PFSK-1 (cell line): ENCODE results near the gene F3.

Experiments
- FOXP2 ChIP-seq: optimal IDR thresholded peaks from 2 replicates; pipeline ENCODE3; 2011; ENCODE audit warnings: borderline replicate concordance, control low read depth, inconsistent platforms; ENCODE audit not compliant: insufficient read depth; ENCODE audit errors: extremely low read length, extremely low read depth
- POLR2AphosphoS5 ChIP-seq: IDR thresholded peaks from 2 replicates; pipeline ENCODE4 v1.6.1; 2012; ENCODE audit warnings: low read depth, mild to moderate bottlenecking, control low read depth, low read length, moderate library complexity
- SIN3A ChIP-seq: IDR thresholded peaks from 2 replicates; pipeline ENCODE4 v1.6.1; 2012; ENCODE audit warnings: mild to moderate bottlenecking, low read length, moderate library complexity, borderline replicate concordance; ENCODE audit not compliant: insufficient read depth
- TAF1 ChIP-seq: IDR thresholded peaks from 2 replicates; pipeline ENCODE4 v1.6.1; 2012; ENCODE audit warnings: low read length, control low read depth, borderline replicate concordance; ENCODE audit not compliant: insufficient read depth
- TF ChIP-seq, protein P1 (sequence below), 2 experiments: IDR thresholded peaks; 2 replicates each; pipeline versions ENCODE4 v1.6.1 to v1.8.0; 2011 to 2012; ENCODE audit warnings: low read depth in 2 of 2, low read length in 2 of 2, control low read depth in 1 of 2, inconsistent platforms in 1 of 2, mild to moderate bottlenecking in 1 of 2, moderate library complexity in 1 of 2; ENCODE audit not compliant: insufficient read depth in 1 of 2

The F3 gene

DNA sequence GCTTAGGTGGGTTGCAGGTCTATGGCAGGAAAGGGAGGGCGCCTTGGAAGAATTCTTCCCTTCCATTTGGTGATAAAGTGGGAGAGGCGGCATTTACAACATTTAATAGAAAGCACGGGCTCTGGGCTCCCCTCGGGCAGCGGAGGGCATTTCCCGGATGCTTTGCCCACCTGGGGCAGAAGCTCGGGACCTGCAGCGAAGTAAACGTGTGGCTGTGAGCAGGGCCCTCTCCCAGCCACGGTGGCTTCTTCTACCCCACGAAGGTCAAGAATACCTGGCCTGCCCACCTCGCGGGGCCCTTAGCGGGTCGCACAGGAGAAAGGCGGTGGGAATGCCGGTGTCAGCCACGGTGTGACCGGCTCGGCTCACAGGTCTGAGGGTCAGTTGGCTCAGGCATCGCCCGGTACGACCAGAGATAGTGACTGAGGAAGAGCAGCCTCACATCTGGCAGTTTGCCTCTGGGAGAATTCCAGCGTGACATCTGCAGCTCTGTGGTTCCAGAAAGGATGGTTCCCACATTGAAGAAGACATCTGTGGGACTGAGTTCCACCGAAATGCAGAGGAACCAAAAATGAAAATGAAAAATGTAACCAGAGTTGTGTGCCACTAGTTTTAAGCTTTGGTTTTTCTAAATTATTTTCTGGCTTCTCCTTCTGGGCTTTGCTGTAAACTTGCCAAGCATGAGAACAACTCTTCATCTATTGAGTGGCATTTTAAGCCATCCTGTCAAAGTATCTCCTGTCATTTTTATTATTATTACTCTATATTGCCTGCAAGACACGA is 720 bp upstream of the F3 start:
- TF ChIP-seq SIN3A (no peak), FOXP2 (no peak), POLR2AphosphoS5 (no peak), TAF1 (no peak)
- TF ChIP-seq, protein P1, sequence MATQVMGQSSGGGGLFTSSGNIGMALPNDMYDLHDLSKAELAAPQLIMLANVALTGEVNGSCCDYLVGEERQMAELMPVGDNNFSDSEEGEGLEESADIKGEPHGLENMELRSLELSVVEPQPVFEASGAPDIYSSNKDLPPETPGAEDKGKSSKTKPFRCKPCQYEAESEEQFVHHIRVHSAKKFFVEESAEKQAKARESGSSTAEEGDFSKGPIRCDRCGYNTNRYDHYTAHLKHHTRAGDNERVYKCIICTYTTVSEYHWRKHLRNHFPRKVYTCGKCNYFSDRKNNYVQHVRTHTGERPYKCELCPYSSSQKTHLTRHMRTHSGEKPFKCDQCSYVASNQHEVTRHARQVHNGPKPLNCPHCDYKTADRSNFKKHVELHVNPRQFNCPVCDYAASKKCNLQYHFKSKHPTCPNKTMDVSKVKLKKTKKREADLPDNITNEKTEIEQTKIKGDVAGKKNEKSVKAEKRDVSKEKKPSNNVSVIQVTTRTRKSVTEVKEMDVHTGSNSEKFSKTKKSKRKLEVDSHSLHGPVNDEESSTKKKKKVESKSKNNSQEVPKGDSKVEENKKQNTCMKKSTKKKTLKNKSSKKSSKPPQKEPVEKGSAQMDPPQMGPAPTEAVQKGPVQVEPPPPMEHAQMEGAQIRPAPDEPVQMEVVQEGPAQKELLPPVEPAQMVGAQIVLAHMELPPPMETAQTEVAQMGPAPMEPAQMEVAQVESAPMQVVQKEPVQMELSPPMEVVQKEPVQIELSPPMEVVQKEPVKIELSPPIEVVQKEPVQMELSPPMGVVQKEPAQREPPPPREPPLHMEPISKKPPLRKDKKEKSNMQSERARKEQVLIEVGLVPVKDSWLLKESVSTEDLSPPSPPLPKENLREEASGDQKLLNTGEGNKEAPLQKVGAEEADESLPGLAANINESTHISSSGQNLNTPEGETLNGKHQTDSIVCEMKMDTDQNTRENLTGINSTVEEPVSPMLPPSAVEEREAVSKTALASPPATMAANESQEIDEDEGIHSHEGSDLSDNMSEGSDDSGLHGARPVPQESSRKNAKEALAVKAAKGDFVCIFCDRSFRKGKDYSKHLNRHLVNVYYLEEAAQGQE (IDR thresholded peaks at IDR 0.05; ENCODE audit: insufficient read depth in 1 of 2, low read depth in 2 of 2, low read length in 2 of 2): no peak

DNA sequence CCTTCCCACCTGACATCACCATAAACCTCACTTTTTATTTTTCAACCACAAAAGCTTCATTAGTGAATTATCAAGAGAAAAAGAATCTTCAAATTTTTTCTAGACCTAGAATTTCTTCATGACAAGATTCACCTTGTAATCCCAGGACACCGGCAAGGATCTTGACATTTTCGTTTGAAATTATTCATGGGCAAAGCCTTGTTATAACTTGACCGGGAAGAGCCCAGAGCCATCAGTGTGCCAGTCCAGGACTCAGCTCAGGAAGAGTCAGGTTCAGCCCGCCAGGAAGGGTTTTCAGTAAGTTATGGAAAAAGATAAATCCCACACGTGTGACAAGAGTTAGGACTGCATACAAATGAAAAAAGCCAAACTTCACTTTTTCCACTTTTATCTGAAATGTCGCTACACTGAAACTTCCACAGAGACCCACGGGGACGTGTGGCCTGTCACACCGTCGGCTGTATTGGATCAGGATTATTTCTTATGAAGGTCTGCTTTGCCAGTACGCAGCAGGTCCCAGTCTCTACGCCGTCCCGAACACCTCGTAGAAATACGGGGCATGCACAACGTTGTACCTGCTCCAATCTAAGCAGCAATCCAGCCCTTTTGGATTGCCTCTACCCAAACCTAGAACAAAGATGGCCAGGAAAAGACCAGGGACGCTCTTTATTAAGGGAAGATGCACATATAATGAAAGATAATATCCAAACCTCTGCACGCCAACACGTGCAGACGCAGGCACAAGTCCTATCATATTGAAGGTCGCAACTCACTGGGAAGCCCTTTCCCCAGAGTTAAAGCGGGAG is 916 bp downstream of the F3 start:
- TF ChIP-seq POLR2AphosphoS5: no peak
- TF ChIP-seq, protein P1 (IDR thresholded peaks at IDR 0.05; ENCODE audit: insufficient read depth in 1 of 2, low read depth in 2 of 2, low read length in 2 of 2): no peak
- no peak for TF ChIP-seq SIN3A
- no peak for TF ChIP-seq FOXP2
- no peak for TF ChIP-seq TAF1

DNA sequence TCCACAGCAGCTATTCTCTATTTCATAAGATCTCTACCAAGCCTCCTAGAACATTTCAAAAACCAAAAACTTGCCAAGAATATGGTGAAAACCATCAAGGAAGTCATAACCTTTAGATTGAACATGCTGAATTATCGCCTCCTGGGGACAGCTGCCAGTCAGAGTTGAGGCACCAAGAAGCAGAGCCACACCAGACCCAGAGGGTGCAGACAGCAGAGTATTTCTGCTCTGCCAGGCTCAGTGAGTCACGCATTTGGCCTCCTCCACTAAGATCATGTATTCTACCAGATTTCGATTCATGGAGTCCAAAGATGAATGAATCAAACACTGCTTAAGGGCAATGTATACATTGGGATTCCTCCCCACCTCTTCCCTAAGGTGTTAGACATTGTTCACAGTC is 2.1 kb downstream of the F3 start:
- TF ChIP-seq TAF1 (no peak), POLR2AphosphoS5 (no peak), SIN3A (no peak), FOXP2 (no peak)
- TF ChIP-seq, protein P1 (IDR thresholded peaks at IDR 0.05; ENCODE audit: insufficient read depth in 1 of 2, low read depth in 2 of 2, low read length in 2 of 2): no peak

DNA sequence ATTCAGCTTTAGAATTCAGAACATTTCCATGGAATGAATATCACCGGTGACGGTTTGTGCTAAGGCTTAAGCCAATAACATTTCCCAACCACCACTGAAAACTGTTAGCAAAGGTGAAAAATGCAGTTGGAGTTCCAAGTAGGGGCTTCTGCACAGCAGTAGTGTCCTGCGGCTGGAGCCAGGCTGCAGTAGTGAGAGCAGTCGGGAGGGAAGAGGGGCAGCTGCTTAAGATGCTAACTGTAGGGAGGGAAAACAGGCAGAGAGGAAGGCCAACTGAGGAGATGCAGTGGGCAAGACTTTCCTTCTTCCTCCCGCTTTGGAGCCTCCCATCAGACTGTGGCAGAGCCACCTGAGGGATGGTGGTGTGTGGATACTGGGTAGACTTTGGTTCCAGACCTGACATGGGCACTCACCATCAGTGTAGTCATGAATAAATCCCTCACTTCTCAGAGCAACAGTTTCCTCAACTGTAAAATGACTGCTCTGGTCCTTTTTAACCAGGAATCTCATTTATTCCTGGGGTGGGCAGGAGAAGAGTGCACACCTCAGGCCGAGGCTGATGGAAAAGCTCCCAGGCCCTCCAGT is 3.2 kb downstream of the F3 start:
- TF ChIP-seq FOXP2 (no peak), SIN3A (no peak), POLR2AphosphoS5 (no peak), TAF1 (no peak)
- TF ChIP-seq, protein P1 (IDR thresholded peaks at IDR 0.05; ENCODE audit: insufficient read depth in 1 of 2, low read depth in 2 of 2, low read length in 2 of 2): no peak
